ENCODE data around the gene CASQ2. TPM values are rescaled to one million over a fixed set of nuclear protein-coding genes. Genes with fewer than 3 reads are reported as not detected.
"Not testable (repeated sequence)": the region's sequence is repeated elsewhere in the genome, so short reads cannot be mapped to it uniquely, and the experiment has no call there.

Gene CASQ2
- total RNA-seq, 1 donor from 2014 or later = 330 TPM

GRCh38 chr1:115781343-115781742 is 12.8 kb upstream of the CASQ2 start:
- DNase-seq (ENCODE audit: low read depth) = peak; percentile 92

- DNase-seq (ENCODE audit: low read depth) = peak; percentile 66
Observed at GRCh38 chr1:115780655-115781054, 12.1 kb upstream of the CASQ2 start.

GRCh38 chr1:115779075-115779474 is 10.6 kb upstream of the CASQ2 start:
- DNase-seq (ENCODE audit: low read depth) = not testable (repeated sequence)

- DNase-seq (ENCODE audit: low read depth) = peak; percentile 95
Observed at GRCh38 chr1:115771847-115772457, 3.4 kb upstream of the CASQ2 start.

GRCh38 chr1:115771094-115771846 is 2.8 kb upstream of the CASQ2 start:
- no peak for DNase-seq (ENCODE audit: low read depth)

- peak; percentile 84 for DNase-seq (ENCODE audit: low read depth)
Observed at GRCh38 chr1:115767403-115767802, 1.1 kb downstream of the CASQ2 start.

- no peak for DNase-seq (ENCODE audit: low read depth)
Observed at GRCh38 chr1:115765091-115765490, 3.4 kb downstream of the CASQ2 start.

GRCh38 chr1:115764541-115764940 is 4.0 kb downstream of the CASQ2 start:
- DNase-seq (ENCODE audit: low read depth) = peak; percentile 65

GRCh38 chr1:115762779-115763178 is 5.7 kb downstream of the CASQ2 start:
- peak; percentile 45 for DNase-seq (ENCODE audit: low read depth)

GRCh38 chr1:115761601-115762302 is 6.8 kb downstream of the CASQ2 start:
- DNase-seq (ENCODE audit: low read depth) = peak; percentile 39

GRCh38 chr1:115757856-115758255 is 10.7 kb downstream of the CASQ2 start:
- peak; percentile 85 for DNase-seq (ENCODE audit: low read depth)

GRCh38 chr1:115757326-115757725 is 11.2 kb downstream of the CASQ2 start:
- DNase-seq (ENCODE audit: low read depth) = peak; percentile 92

- no peak for DNase-seq (ENCODE audit: low read depth)
Observed at GRCh38 chr1:115755456-115756370, 12.8 kb downstream of the CASQ2 start.

GRCh38 chr1:115753830-115754229 is 14.7 kb downstream of the CASQ2 start:
- DNase-seq (ENCODE audit: low read depth) = peak; percentile 98

- no peak for DNase-seq (ENCODE audit: low read depth)
Observed at GRCh38 chr1:115753361-115753760, 15.2 kb downstream of the CASQ2 start.

GRCh38 chr1:115748401-115749150 is 19.9 kb downstream of the CASQ2 start:
- DNase-seq (ENCODE audit: low read depth) = peak; percentile 68

GRCh38 chr1:115746021-115746690 is 22.4 kb downstream of the CASQ2 start:
- no peak for DNase-seq (ENCODE audit: low read depth)

GRCh38 chr1:115744646-115745275 is 23.8 kb downstream of the CASQ2 start:
- no peak for DNase-seq (ENCODE audit: low read depth)

GRCh38 chr1:115740811-115741210 is 27.7 kb downstream of the CASQ2 start:
- no peak for DNase-seq (ENCODE audit: low read depth)

Measured in myocyte (in vitro differentiated cells).